Kidney (tissue), 14 donors: ENCODE data around the gene MYLK3. TPM values are rescaled to one million over a fixed set of nuclear protein-coding genes. Genes with fewer than 3 reads are reported as not detected.

Experiments used
- DNase-seq, 5 donors: peaks; one replicate each; pipeline ENCODE4 v3.0.0-alpha.2; 2013 to 2020
- FAIRE-seq: peaks from 2 replicates; lab custom pipeline; 2012; peaks lifted over from hg19 to GRCh38; lab: Jason Lieb, UNC
- H3K27ac ChIP-seq, 2 donors: one replicate each; pipeline ENCODE4 v1.7.0; 2013; ENCODE audit warnings: low read depth in 2 of 2, low read length in 2 of 2, inconsistent platforms in 1 of 2
- H3K27me3 ChIP-seq: one replicate; pipeline ENCODE4 v1.7.1; 2013; ENCODE audit warnings: low read length, inconsistent platforms; ENCODE audit not compliant: control insufficient read depth, insufficient read depth
- H3K36me3 ChIP-seq, 3 donors: one replicate each; pipeline versions ENCODE4 v1.7.0 to v1.7.1; 2013; ENCODE audit warnings: low read length in 3 of 3, control low read depth in 1 of 3, inconsistent platforms in 1 of 3; ENCODE audit not compliant: insufficient read depth in 3 of 3, control insufficient read depth in 2 of 3
- H3K4me1 ChIP-seq, 3 donors: one replicate each; pipeline versions ENCODE4 v1.7.0 to v1.7.1; 2013; ENCODE audit warnings: low read length in 3 of 3, inconsistent platforms in 1 of 3, low read depth in 1 of 3; ENCODE audit not compliant: control insufficient read depth in 2 of 3, insufficient read depth in 2 of 3
- H3K4me3 ChIP-seq, 3 donors: one replicate each; pipeline versions ENCODE4 v1.7.0 to v1.8.1; 2013; ENCODE audit warnings: low read length in 3 of 3, control low read depth in 1 of 3, inconsistent platforms in 1 of 3
- H3K9ac ChIP-seq, 3 donors: one replicate each; pipeline versions ENCODE4 v1.7.0 to v1.7.1; 2013; ENCODE audit warnings: low read length in 3 of 3, control low read depth in 1 of 3, inconsistent platforms in 1 of 3
- H3K9me3 ChIP-seq, 3 donors: one replicate each; pipeline versions ENCODE4 v1.7.0 to v1.7.1; 2013; ENCODE audit warnings: low read length in 3 of 3, control low read depth in 1 of 3, inconsistent platforms in 1 of 3; ENCODE audit not compliant: control insufficient read depth in 2 of 3, insufficient read depth in 1 of 3
- CTCF ChIP-seq: IDR thresholded peaks from 3 replicates; pipeline ENCODE4 v1.5.1; 2012; ENCODE audit warnings: mild to moderate bottlenecking, moderate library complexity, borderline replicate concordance; ENCODE audit not compliant: insufficient read depth; ENCODE audit errors: extremely low read depth
- intact Hi-C: fragments of 100-400 bp; cut with DNase I; formaldehyde crosslinking; loops from one replicate; pipeline ENCODE4 v1.11.1; 2022
- polyA plus RNA-seq: library from polyadenylated mRNA; stranded (reverse); fragments of 350-450 nt; fragmentation: Illumina TruSeq; extraction: RNeasy Lipid Tissue Mini Kit (QIAGEN cat#74804); gene quantifications from one replicate; pipeline ENCODE4 v1.2.3, GENCODE V29; 2014; ENCODE audit warnings: low read depth, low replicate concordance; ENCODE audit not compliant: insufficient read depth
- total RNA-seq: library from RNA; stranded (reverse); fragmentation: NEBNext Ultra II Directional; extraction: Animal tissue kit (Norgen Biotek cat#: 25700); gene quantifications from one replicate; pipeline ENCODE4 v1.2.1, GENCODE V29; 2021
- donor health status: control.
- donor health status: control.
- donor health status: control.
- donor health status: control.
- donor health status: control.
- donor health status: DM: yes; HTN: yes; CAD: no.
- donor health status: Normal renal cell carcinoma (clear cell type).

Gene MYLK3
- total and polyA plus RNA-seq, 2 donors from 2014 or later: 0.31 to 1.5 TPM

- TF ChIP-seq CTCF: no peak
- H3K9ac ChIP-seq: peak overlapping the region; percentile 26 to 58 (median 53)
- FAIRE-seq: no peak
- no peaks in the 10 kb centered on the region for H3K9me3 ChIP-seq
- H3K27ac ChIP-seq: no peak overlapping the region
- peak overlapping the region; percentile 79 to 100 (median 92) for H3K4me3 ChIP-seq
- peaks cover 5 to 14% (median 9%) of the 10 kb centered on the region in 3 donors for H3K4me1 ChIP-seq
- intact Hi-C loops: no loop called here
- no peaks in the 10 kb centered on the region for H3K27me3 ChIP-seq
- H3K36me3 ChIP-seq: no peaks in the 10 kb centered on the region
- peak in 4 of 5 donors; percentile 11 to 75 (median 46) for DNase-seq
These were observed 57.6 kb downstream of the MYLK3 start for GRCh38 chr16:46690281-46691178.

- TF ChIP-seq CTCF: peak; percentile 22
- intact Hi-C loops: no loop called here
- peak within 1 kb of the TSS; percentile 79 to 100 (median 92) for H3K4me3 ChIP-seq
- H3K36me3 ChIP-seq: no peaks in the 10 kb centered on the region
- DNase-seq (peak; percentile 97 to 99 (median 98)), FAIRE-seq (peak; percentile 21)
- peak within 1 kb of the TSS; percentile 97 to 98 for H3K27ac ChIP-seq
- no peaks in the 10 kb centered on the region for H3K27me3 ChIP-seq
- peak within 1 kb of the TSS; percentile 56 to 100 (median 79) for H3K9ac ChIP-seq
- peaks cover 5 to 14% (median 9%) of the 10 kb centered on the region in 3 donors for H3K4me1 ChIP-seq
- no peaks in the 10 kb centered on the region for H3K9me3 ChIP-seq
These were observed 58.5 kb downstream of the MYLK3 start, which contains the start of gene ORC6 for GRCh38 chr16:46689365-46690280. Gene ORC6, plus strand, starts transcription at chr16:46689659. Its CDS starts 47 bp downstream, at chr16:46689706.

GRCh38 chr16:46688654-46689364, 59.3 kb downstream of the MYLK3 start, which contains the start of gene VPS35:
Gene VPS35, minus strand, starts transcription at chr16:46689178. Its CDS starts 45 bp downstream, at chr16:46689133.
- Histone ChIP-seq H3K9me3 (no peaks in the 10 kb centered on the region), H3K27ac (peak within 1 kb of the TSS; percentile 97 to 98), H3K36me3 (no peaks in the 10 kb centered on the region), H3K4me3 (peak within 1 kb of the TSS; percentile 79 to 100 (median 92)), H3K9ac (peak within 1 kb of the TSS; percentile 56 to 100 (median 79)), H3K4me1 (peaks cover 5 to 16% (median 14%) of the 10 kb centered on the region in 3 donors), H3K27me3 (no peaks in the 10 kb centered on the region)
- TF ChIP-seq CTCF: no peak
- FAIRE-seq (no peak), DNase-seq (peak; percentile 99 to 100 (median 99))
- intact Hi-C loops: no loop called here
